Chondrocyte (in vitro differentiated cells): Measurements from ENCODE around the gene CBY3. TPM values are rescaled to one million over a fixed set of nuclear protein-coding genes. Genes with fewer than 3 reads are reported as not detected.

Experiments used
- DNase-seq: peaks from one replicate; pipeline ENCODE4 v3.0.0; 2021; ENCODE audit warnings: mixed read lengths, low spot score
- H3K27ac Mint-ChIP-seq: one replicate; pipeline ENCODE4 v1.8.0; 2021; ENCODE audit warnings: mild to moderate bottlenecking, moderate library complexity, mixed read lengths; ENCODE audit not compliant: unreplicated experiment
- H3K27me3 Mint-ChIP-seq: 2 replicates; pipeline ENCODE4 v1.8.0; 2021; ENCODE audit warnings: low read depth, mixed read lengths
- H3K36me3 Mint-ChIP-seq: 2 replicates; pipeline ENCODE4 v1.8.0; 2021; ENCODE audit warnings: low read depth, mixed read lengths
- H3K4me1 Mint-ChIP-seq: 2 replicates; pipeline ENCODE4 v1.8.0; 2021; ENCODE audit warnings: low read depth, mild to moderate bottlenecking, mixed read lengths
- H3K4me3 Mint-ChIP-seq: one replicate; pipeline ENCODE4 v1.8.0; 2021; ENCODE audit warnings: mild to moderate bottlenecking, moderate library complexity, mixed read lengths; ENCODE audit not compliant: unreplicated experiment
- H3K9me3 Mint-ChIP-seq: 2 replicates; pipeline ENCODE4 v1.8.0; 2021; ENCODE audit warnings: low read depth, mixed read lengths
- CTCF ChIP-seq: fragments of 200-600 bp; sonication (generic); IDR thresholded peaks from 2 replicates; pipeline ENCODE4 v1.5.0; 2021; ENCODE audit warnings: antibody characterized with exemption, mild to moderate bottlenecking, moderate library complexity
- long read RNA-seq: library from polyadenylated mRNA; stranded (forward); transcript quantifications from one replicate; pipeline ENCODE4 v2.0.0, GENCODE V29; 2021
- total RNA-seq: library from RNA; stranded (reverse); gene quantifications from 3 replicates; pipeline ENCODE4 v1.2.1, GENCODE V29; 2021

Gene CBY3
- total RNA-seq: not detected in 3 replicates
- long read RNA-seq: 0 reads

DNA sequence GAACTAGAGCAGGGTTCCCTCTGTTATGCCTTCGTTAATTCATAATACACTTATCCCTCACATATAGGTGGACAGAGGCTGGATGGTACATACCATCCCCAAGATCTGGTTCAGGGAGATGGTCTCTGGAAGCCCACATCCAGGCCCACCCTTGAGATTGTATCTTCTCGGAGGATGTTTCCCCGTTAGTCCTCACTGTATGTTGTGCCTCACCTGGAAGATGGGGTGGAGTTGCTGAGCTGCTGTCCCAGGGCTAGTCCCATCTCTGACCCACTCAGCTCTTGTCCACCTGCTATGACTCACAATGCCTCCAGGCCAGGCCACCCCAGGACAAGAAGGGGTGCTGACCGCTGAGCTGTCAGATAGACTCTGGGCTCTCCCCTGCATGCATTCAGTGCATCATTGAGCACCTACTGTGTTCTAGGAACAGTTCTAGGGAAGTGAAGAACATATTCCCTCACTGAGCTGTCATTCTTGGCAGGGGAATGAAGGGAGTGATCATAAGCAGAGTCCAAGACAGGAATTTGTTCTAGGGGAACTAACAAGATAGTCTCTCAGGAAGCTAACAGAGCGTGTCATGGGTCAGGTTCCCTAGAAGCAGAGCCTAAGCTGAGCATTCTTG is at the start of gene CBY3:
TSS of gene CBY3 (minus strand) at position 255 of the 622 bp plus-strand sequence. CDS start at position 139, 116 bp downstream.
- Mint-ChIP-seq H3K36me3 (peaks cover 1% of the 10 kb centered on the region), H3K27me3 (no peaks in the 10 kb centered on the region), H3K9me3 (no peaks in the 10 kb centered on the region), H3K4me1 (peaks cover 20% of the 10 kb centered on the region), H3K4me3 (peak within 1 kb of the TSS; percentile 44), H3K27ac (no peak within 1 kb of the TSS)
- no peak for DNase-seq
- no peak for TF ChIP-seq CTCF

DNA sequence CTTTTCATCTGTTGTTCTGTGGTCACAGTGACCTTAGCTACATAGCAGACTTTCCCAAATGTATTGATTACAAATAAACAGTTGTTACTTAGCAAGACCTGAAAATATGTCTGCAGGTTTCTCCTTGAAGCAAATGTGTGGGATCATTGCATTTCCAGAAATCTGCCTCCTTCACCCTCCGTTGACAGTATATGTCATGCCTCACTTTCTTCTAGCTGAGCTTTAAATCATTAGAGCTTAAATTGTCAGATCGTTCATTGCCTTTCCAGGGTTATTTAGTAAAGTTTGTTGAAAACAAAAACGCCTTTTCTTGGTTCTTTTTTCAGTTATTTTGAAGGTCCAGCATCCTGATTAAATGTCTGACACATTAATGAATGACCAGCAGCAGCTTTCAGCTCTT is 49.5 kb upstream of the CBY3 start:
- no peak overlapping the region for H3K4me3 Mint-ChIP-seq
- H3K27me3 Mint-ChIP-seq: no peaks in the 10 kb centered on the region
- peaks cover 19% of the 10 kb centered on the region for H3K36me3 Mint-ChIP-seq
- peaks cover 33% of the 10 kb centered on the region for H3K4me1 Mint-ChIP-seq
- TF ChIP-seq CTCF: no peak
- H3K27ac Mint-ChIP-seq: peak overlapping the region; percentile 63
- no peaks in the 10 kb centered on the region for H3K9me3 Mint-ChIP-seq
- no peak for DNase-seq

DNA sequence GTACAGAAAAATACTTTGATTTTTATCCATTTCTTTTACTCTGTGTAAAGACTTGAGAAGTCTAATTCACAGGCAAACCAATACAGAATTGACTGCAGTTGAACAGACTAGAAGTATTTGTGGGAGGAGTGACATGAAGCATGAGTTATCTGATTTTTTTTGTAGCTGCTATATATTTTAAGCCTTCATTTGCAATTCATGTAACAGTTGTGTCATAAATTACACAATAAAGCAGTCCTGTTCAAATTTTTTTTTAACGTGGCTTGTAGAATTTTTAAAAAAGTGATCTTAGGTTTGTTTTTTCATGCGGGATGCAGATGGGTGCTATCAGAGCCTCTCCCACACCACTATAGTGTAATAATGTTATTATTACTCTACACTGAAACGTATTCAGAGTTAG is 48.9 kb upstream of the CBY3 start:
- Mint-ChIP-seq H3K27ac (peak overlapping the region; percentile 64), H3K9me3 (no peaks in the 10 kb centered on the region), H3K27me3 (no peaks in the 10 kb centered on the region), H3K36me3 (peaks cover 19% of the 10 kb centered on the region), H3K4me1 (peaks cover 28% of the 10 kb centered on the region), H3K4me3 (no peak overlapping the region)
- DNase-seq: no peak
- TF ChIP-seq CTCF: no peak

DNA sequence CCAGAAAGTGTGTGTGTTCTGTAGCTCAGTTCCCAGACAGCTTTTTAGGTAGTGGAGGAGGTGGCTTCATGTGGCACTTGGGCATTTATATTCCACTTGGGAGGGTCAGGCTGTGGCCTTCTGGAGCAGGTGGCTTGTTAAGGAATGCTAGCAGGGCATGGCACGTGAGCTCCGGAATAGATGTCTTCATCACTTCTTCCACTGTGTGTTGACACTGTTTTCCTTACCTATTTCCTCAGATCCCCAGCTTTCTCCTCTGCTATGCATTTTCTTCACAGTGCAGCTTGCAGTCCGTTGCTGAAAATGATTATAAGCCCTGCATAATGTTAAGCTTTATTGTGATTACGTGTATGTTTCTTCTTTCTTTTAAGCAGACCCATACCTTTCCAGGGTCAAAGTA is 48.5 kb upstream of the CBY3 start:
- no peak for DNase-seq
- no peak overlapping the region for H3K4me3 Mint-ChIP-seq
- H3K9me3 Mint-ChIP-seq: no peaks in the 10 kb centered on the region
- TF ChIP-seq CTCF: no peak
- H3K27ac Mint-ChIP-seq: no peak overlapping the region
- peaks cover 24% of the 10 kb centered on the region for H3K4me1 Mint-ChIP-seq
- peaks cover 22% of the 10 kb centered on the region for H3K36me3 Mint-ChIP-seq
- no peaks in the 10 kb centered on the region for H3K27me3 Mint-ChIP-seq

GRCh38 chr5:179727106-179727505 is 46.3 kb upstream of the CBY3 start:
- Mint-ChIP-seq H3K4me1 (peaks cover 17% of the 10 kb centered on the region), H3K4me3 (no peak overlapping the region), H3K36me3 (peaks cover 38% of the 10 kb centered on the region), H3K9me3 (no peaks in the 10 kb centered on the region), H3K27ac (peak overlapping the region; percentile 34), H3K27me3 (no peaks in the 10 kb centered on the region)
- TF ChIP-seq CTCF: no peak
- no peak for DNase-seq
